OCI-LY1 (cell line): ENCODE data around the gene SOX9.

Experiments
- CTCF ChIP-seq: fragments of 200-600 bp; sonication (generic), shearing (Covaris generic); IDR thresholded peaks from 2 replicates; pipeline ENCODE4 v1.5.1; 2017; ENCODE audit warnings: mild to moderate bottlenecking, antibody characterized with exemption, low read length, moderate library complexity, mixed read lengths
- EZH2 ChIP-seq: fragments of 200-600 bp; sonication (generic), shearing (Covaris generic); IDR thresholded peaks from 2 replicates; pipeline ENCODE4 v1.8.0; 2017; ENCODE audit warnings: borderline replicate concordance, mixed run types, mild to moderate bottlenecking, antibody characterized with exemption, low read length, moderate library complexity, mixed read lengths

DNA sequence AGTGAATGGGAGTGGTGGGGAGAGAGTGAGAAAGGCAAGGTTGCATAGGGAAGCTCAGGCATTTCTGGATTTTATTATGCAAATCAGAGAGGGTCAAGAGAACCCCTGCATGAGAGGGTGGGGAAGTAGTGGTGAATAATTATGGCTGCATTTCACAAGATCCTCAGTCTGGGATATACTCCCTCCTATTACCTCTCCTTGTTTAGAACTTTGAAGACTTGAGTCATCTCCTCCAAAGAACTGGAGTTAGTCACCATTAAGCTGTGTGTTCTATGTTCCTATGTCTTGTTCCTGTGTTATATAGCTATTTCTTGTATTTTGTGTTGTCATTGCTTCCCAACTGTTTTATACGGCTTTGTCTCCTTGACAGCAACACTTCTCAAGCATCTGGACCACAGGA lies 18.4 kb downstream of the SOX9 start:
- TF ChIP-seq CTCF (no peak), EZH2 (no peak)
